Measurements from ENCODE around the gene MXRA7.

GRCh38 chr17:76681222-76682137, 29.3 kb downstream of the MXRA7 start:
- TF ChIP-seq CTCF (conservative IDR thresholded peaks at IDR 0.05; ENCODE audit: low read depth, low read length) (peak; percentile 78), RFX5 (IDR thresholded peaks at IDR 0.05; ENCODE audit: low read depth, low read length) (no peak), USF2 (IDR thresholded peaks at IDR 0.05; ENCODE audit: low read depth, low read length) (no peak), POLR2A (IDR thresholded peaks at IDR 0.05; ENCODE audit: low read depth, low read length) (peak; percentile 23; the same call in 1 of the 2 replicates), SMC3 (IDR thresholded peaks at IDR 0.05; ENCODE audit: low read depth, low read length) (peak; percentile 71), BHLHE40 (IDR thresholded peaks at IDR 0.05; ENCODE audit: low read depth, low read length) (no peak), RCOR1 (IDR thresholded peaks at IDR 0.05; ENCODE audit: insufficient replicate concordance, low read length) (no peak), NFE2L2 (IDR thresholded peaks at IDR 0.05; ENCODE audit: low read depth, low read length) (no peak), CEBPB (IDR thresholded peaks at IDR 0.05; ENCODE audit: low read depth, low read length) (no peak), RAD21 (IDR thresholded peaks at IDR 0.05; ENCODE audit: low read length) (peak; percentile 79), FOS (IDR thresholded peaks at IDR 0.05; ENCODE audit: low read depth, low read length) (no peak), MXI1 (IDR thresholded peaks at IDR 0.05; ENCODE audit: borderline replicate concordance, low read depth, low read length) (no peak), ELK1 (IDR thresholded peaks at IDR 0.05; ENCODE audit: borderline replicate concordance, low read depth, low read length) (no peak), CHD1 (IDR thresholded peaks at IDR 0.05; ENCODE audit: low read depth, low read length) (no peak)

All from IMR-90 (cell line).